Glomerular visceral epithelial cell (primary cell): ENCODE measurements around the gene AFF1.
"Not testable (repeated sequence)": the region's sequence is repeated elsewhere in the genome, so short reads cannot be mapped to it uniquely, and the experiment has no call there.

ENCODE experiments used
- DNase-seq: peaks from one replicate; pipeline ENCODE4 v3.0.0-alpha.2; 2016; ENCODE audit errors: extremely low spot score

The AFF1 gene

GRCh38 chr4:87117051-87117731 is 182.4 kb downstream of the AFF1 start:
- DNase-seq, result peak; percentile 96

- no peak for DNase-seq
These were observed 182.9 kb downstream of the AFF1 start for GRCh38 chr4:87117732-87118075.

GRCh38 chr4:87118421-87118820 is 183.6 kb downstream of the AFF1 start:
- DNase-seq, result peak; percentile 62

- DNase-seq, result peak; percentile 84
These were observed 184.0 kb downstream of the AFF1 start for GRCh38 chr4:87118826-87119225.

- DNase-seq, result no peak
These were observed 185.2 kb downstream of the AFF1 start for GRCh38 chr4:87120010-87120409.

- peak; percentile 33 for DNase-seq
These were observed 185.8 kb downstream of the AFF1 start for GRCh38 chr4:87120411-87121162.

- DNase-seq, result peak; percentile 49
These were observed 186.7 kb downstream of the AFF1 start for GRCh38 chr4:87121341-87122065.

GRCh38 chr4:87122252-87122651 is 187.4 kb downstream of the AFF1 start:
- no peak for DNase-seq

- DNase-seq, result no peak
These were observed 191.2 kb downstream of the AFF1 start for GRCh38 chr4:87126056-87126455.

GRCh38 chr4:87128006-87128705 is 193.3 kb downstream of the AFF1 start:
- no peak for DNase-seq

GRCh38 chr4:87129681-87130080 is 194.9 kb downstream of the AFF1 start:
- DNase-seq, result no peak

- DNase-seq, result no peak
These were observed 196.3 kb downstream of the AFF1 start for GRCh38 chr4:87130985-87131703.

- DNase-seq, result no peak
These were observed 197.2 kb downstream of the AFF1 start for GRCh38 chr4:87132035-87132434.

GRCh38 chr4:87133183-87133582 is 198.4 kb downstream of the AFF1 start:
- no peak for DNase-seq

GRCh38 chr4:87134122-87134521 is 199.3 kb downstream of the AFF1 start:
- DNase-seq, result no peak

GRCh38 chr4:87141428-87141827 is 206.6 kb downstream of the AFF1 start:
- no peak for DNase-seq

GRCh38 chr4:87144356-87144755 is 209.5 kb downstream of the AFF1 start:
- DNase-seq, result peak; percentile 34

GRCh38 chr4:87145934-87146333 is 211.1 kb downstream of the AFF1 start:
- not testable (repeated sequence) for DNase-seq

GRCh38 chr4:87147116-87147515 is 212.3 kb downstream of the AFF1 start:
- no peak for DNase-seq

- peak; percentile 85 for DNase-seq
These were observed 215.9 kb downstream of the AFF1 start for GRCh38 chr4:87150498-87151261.

- no peak for DNase-seq
These were observed 216.9 kb downstream of the AFF1 start for GRCh38 chr4:87151730-87152129.
